Mucosa of rectum (tissue), 2 donors: Measurements from ENCODE around the gene COL9A2.

Experiments
- H3K27ac ChIP-seq, 2 donors: one replicate each; pipeline ENCODE4 v1.7.0; 2013; ENCODE audit warnings: inconsistent platforms in 2 of 2, low read depth in 2 of 2, low read length in 2 of 2
- H3K27me3 ChIP-seq, 2 donors: one replicate each; pipeline ENCODE4 v1.7.0; 2013; ENCODE audit warnings: low read length in 2 of 2; ENCODE audit not compliant: control insufficient read depth in 2 of 2, insufficient read depth in 2 of 2
- H3K36me3 ChIP-seq, 2 donors: one replicate each; pipeline ENCODE4 v1.7.0; 2013; ENCODE audit warnings: low read length in 2 of 2; ENCODE audit not compliant: control insufficient read depth in 2 of 2, insufficient read depth in 2 of 2
- H3K4me1 ChIP-seq, 2 donors: one replicate each; pipeline ENCODE4 v1.7.0; 2013; ENCODE audit warnings: low read length in 2 of 2, mild to moderate bottlenecking in 1 of 2; ENCODE audit not compliant: control insufficient read depth in 2 of 2, insufficient read depth in 2 of 2
- H3K4me3 ChIP-seq, 2 donors: one replicate each; pipeline ENCODE4 v1.7.0; 2013; ENCODE audit warnings: low read length in 2 of 2
- H3K9ac ChIP-seq, 2 donors: one replicate each; pipeline ENCODE4 v1.7.0; 2013; ENCODE audit warnings: low read length in 2 of 2, low read depth in 1 of 2, mild to moderate bottlenecking in 1 of 2
- H3K9me3 ChIP-seq, 2 donors: one replicate each; pipeline ENCODE4 v1.7.0; 2013; ENCODE audit warnings: low read length in 2 of 2; ENCODE audit not compliant: control insufficient read depth in 2 of 2
- donor health status: healthy.
- donor health status: Normal muscosa, but diverticular disease.

COL9A2 gene

GRCh38 chr1:40281853-40282252 lies 35.2 kb downstream of the COL9A2 start:
- Histone ChIP-seq H3K4me3 (no peak overlapping the region), H3K4me1 (no peaks in the 10 kb centered on the region), H3K9ac (no peak overlapping the region), H3K36me3 (peaks cover 6 to 30% of the 10 kb centered on the region in 2 donors), H3K27ac (no peak overlapping the region), H3K9me3 (no peaks in the 10 kb centered on the region), H3K27me3 (no peaks in the 10 kb centered on the region)

- no peaks in the 10 kb centered on the region for H3K27me3 ChIP-seq
- no peak overlapping the region for H3K27ac ChIP-seq
- no peak overlapping the region for H3K4me3 ChIP-seq
- H3K4me1 ChIP-seq = no peaks in the 10 kb centered on the region
- H3K9me3 ChIP-seq = no peaks in the 10 kb centered on the region
- peaks cover 8 to 39% of the 10 kb centered on the region in 2 donors for H3K36me3 ChIP-seq
- no peak overlapping the region for H3K9ac ChIP-seq
Observed at GRCh38 chr1:40276122-40276521, 41.0 kb downstream of the COL9A2 start.

- Histone ChIP-seq H3K4me3 (no peak overlapping the region), H3K36me3 (peaks cover 17 to 48% of the 10 kb centered on the region in 2 donors), H3K27ac (no peak overlapping the region), H3K27me3 (no peaks in the 10 kb centered on the region), H3K9ac (no peak overlapping the region), H3K4me1 (no peaks in the 10 kb centered on the region), H3K9me3 (no peaks in the 10 kb centered on the region)
Observed at GRCh38 chr1:40274331-40274730, 42.8 kb downstream of the COL9A2 start.

GRCh38 chr1:40273547-40274166 lies 43.4 kb downstream of the COL9A2 start:
- Histone ChIP-seq H3K36me3 (peaks cover 20 to 49% of the 10 kb centered on the region in 2 donors), H3K4me1 (no peaks in the 10 kb centered on the region), H3K9ac (no peak overlapping the region), H3K27me3 (no peaks in the 10 kb centered on the region), H3K4me3 (no peak overlapping the region), H3K27ac (no peak overlapping the region), H3K9me3 (no peaks in the 10 kb centered on the region)

- Histone ChIP-seq H3K4me1 (no peaks in the 10 kb centered on the region), H3K4me3 (no peak overlapping the region), H3K36me3 (peaks cover 29 to 58% of the 10 kb centered on the region in 2 donors), H3K27ac (no peak overlapping the region), H3K9ac (no peak overlapping the region), H3K9me3 (no peaks in the 10 kb centered on the region), H3K27me3 (no peaks in the 10 kb centered on the region)
Observed at GRCh38 chr1:40272653-40273213, 44.4 kb downstream of the COL9A2 start.

- no peak overlapping the region for H3K27ac ChIP-seq
- no peaks in the 10 kb centered on the region for H3K9me3 ChIP-seq
- H3K36me3 ChIP-seq = peaks cover 32 to 53% of the 10 kb centered on the region in 2 donors
- H3K27me3 ChIP-seq = no peaks in the 10 kb centered on the region
- no peaks in the 10 kb centered on the region for H3K4me1 ChIP-seq
- no peak overlapping the region for H3K9ac ChIP-seq
- H3K4me3 ChIP-seq = no peak overlapping the region
Observed at GRCh38 chr1:40270152-40270834, 46.8 kb downstream of the COL9A2 start.

GRCh38 chr1:40268211-40268610 lies 48.9 kb downstream of the COL9A2 start:
- Histone ChIP-seq H3K36me3 (peaks cover 30 to 56% of the 10 kb centered on the region in 2 donors), H3K4me3 (no peak overlapping the region), H3K27ac (no peak overlapping the region), H3K27me3 (no peaks in the 10 kb centered on the region), H3K9me3 (no peaks in the 10 kb centered on the region), H3K9ac (no peak overlapping the region), H3K4me1 (no peaks in the 10 kb centered on the region)

- H3K9me3 ChIP-seq = no peaks in the 10 kb centered on the region
- H3K4me3 ChIP-seq = no peak overlapping the region
- H3K36me3 ChIP-seq = peaks cover 35 to 57% of the 10 kb centered on the region in 2 donors
- H3K27me3 ChIP-seq = no peaks in the 10 kb centered on the region
- no peak overlapping the region for H3K27ac ChIP-seq
- H3K4me1 ChIP-seq = no peaks in the 10 kb centered on the region
- H3K9ac ChIP-seq = no peak overlapping the region
Observed at GRCh38 chr1:40267767-40268187, 49.3 kb downstream of the COL9A2 start.

GRCh38 chr1:40266786-40267535 lies 50.1 kb downstream of the COL9A2 start:
- no peak overlapping the region for H3K4me3 ChIP-seq
- H3K27ac ChIP-seq = no peak overlapping the region
- H3K4me1 ChIP-seq = no peaks in the 10 kb centered on the region
- no peak overlapping the region for H3K9ac ChIP-seq
- H3K27me3 ChIP-seq = no peaks in the 10 kb centered on the region
- peaks cover 38 to 61% of the 10 kb centered on the region in 2 donors for H3K36me3 ChIP-seq
- no peaks in the 10 kb centered on the region for H3K9me3 ChIP-seq

- Histone ChIP-seq H3K9me3 (no peaks in the 10 kb centered on the region), H3K27ac (no peak overlapping the region), H3K4me1 (no peaks in the 10 kb centered on the region), H3K36me3 (peaks cover 42 to 62% of the 10 kb centered on the region in 2 donors), H3K27me3 (no peaks in the 10 kb centered on the region), H3K4me3 (no peak overlapping the region), H3K9ac (no peak overlapping the region)
Observed at GRCh38 chr1:40265919-40266318, 51.2 kb downstream of the COL9A2 start.
